Heart right ventricle (tissue), 16 donors: ENCODE results near the gene RFPL2. TPM values are rescaled to one million over a fixed set of nuclear protein-coding genes. Genes with fewer than 3 reads are reported as not detected.

Experiments used
- ATAC-seq, 8 donors: fragments of 200-7000 bp; cut with Tn5 transposase; one replicate each; pipeline ENCODE4 v1.9.1; 2020; ENCODE audit warnings: mild to moderate bottlenecking in 8 of 8, moderate library complexity in 8 of 8, moderate number of reproducible peaks in 1 of 8
- DNase-seq, 2 donors: peaks; one replicate each; pipeline ENCODE4 v3.0.0-alpha.2; 2020
- H3K27ac ChIP-seq, 10 donors: fragments of 200-600 bp; sonication (generic) in 2 of 10; one replicate each; pipeline versions ENCODE4 v1.5.0 to v1.8.0; 2020 to 2022; ENCODE audit warnings: mild to moderate bottlenecking in 3 of 10
- H3K27me3 ChIP-seq, 7 donors: fragments of 200-600 bp; one replicate each; pipeline ENCODE4 v1.8.0; 2021 to 2022; ENCODE audit warnings: mild to moderate bottlenecking in 2 of 7
- H3K36me3 ChIP-seq, 9 donors: fragments of 200-600 bp; sonication (generic) in 1 of 9; one replicate each; pipeline versions ENCODE4 v1.5.0 to v1.8.0; 2020 to 2022; ENCODE audit warnings: mild to moderate bottlenecking in 2 of 9
- H3K4me1 ChIP-seq, 9 donors: fragments of 200-600 bp; sonication (generic) in 1 of 9; one replicate each; pipeline versions ENCODE4 v1.5.0 to v1.8.0; 2020 to 2022; ENCODE audit warnings: mild to moderate bottlenecking in 4 of 9
- H3K4me3 ChIP-seq, 10 donors: fragments of 200-600 bp; sonication (generic) in 2 of 10; one replicate each; pipeline versions ENCODE4 v1.5.0 to v1.8.0; 2020 to 2022; ENCODE audit warnings: mild to moderate bottlenecking in 7 of 10, moderate library complexity in 2 of 10
- H3K9me3 ChIP-seq, 11 donors: fragments of 200-600 bp in 10 of 11; sonication (generic) in 2 of 11; one replicate each; pipeline versions ENCODE4 v1.5.0 to v1.8.0; 2013 to 2022; ENCODE audit warnings: mild to moderate bottlenecking in 2 of 11, control low read depth in 1 of 11, moderate library complexity in 1 of 11
- WGBS, 2 donors: extraction: QIAGEN DNeasy Blood & Tissue Kit; methylation state at CpG; one replicate each; pipeline ENCODE4 v1.1.7; 2013; ENCODE audit warnings: inconsistent platforms in 1 of 2; 5-methylcytosine and 5-hydroxymethylcytosine counted together
- intact Hi-C, 10 donors: fragments of 100-400 bp; cut with DNase I; formaldehyde crosslinking; loops; one replicate each; pipeline versions ENCODE4 v1.11.1 to v1.14.2; 2022
- polyA plus RNA-seq, 2 donors: library from polyadenylated mRNA; stranded (reverse); fragments of 200-250 nt; gene quantifications; one replicate each; pipeline ENCODE4 v1.2.3, GENCODE V29; 2013
- total RNA-seq, 10 donors: library from RNA; stranded (reverse); fragmentation: NEBNext Ultra II Directional in 3 of 10; extraction: Animal tissue kit (Norgen Biotek cat#: 25700) in 3 of 10; gene quantifications; one replicate each; pipeline versions ENCODE4 v1.2.1 to v1.2.4, GENCODE V29; 2021 to 2023
- TF ChIP-seq, protein P1 (sequence below), 9 donors: fragments of 200-600 bp; sonication (generic) in 2 of 9; IDR thresholded peaks; one replicate each; pipeline versions ENCODE4 v1.5.0 to v1.8.0; 2021 to 2022; ENCODE audit warnings: antibody characterized with exemption in 9 of 9, mild to moderate bottlenecking in 5 of 9, moderate library complexity in 1 of 9
- donor health status: Arrhythmogenic right ventricular cardiomyopathy.
- donor health status: ischemic (EF 13 %, LVEDD 7.1; RV severe dilation, severe dysfunction).
- donor health status: healthy with polysubstance abuse.
- donor health status: DM: no; HTN: yes; CAD: no.
- donor health status: DM: no; HTN: no; CAD: no.
- donor health status: ischemic (EF 25% LVEDD 6.9; RV normal size, moderate dysfunction).
- donor health status: ischemic (EF 25% LVEDD 5.7; RV mildly dilated, moderate dysfunction).
- donor health status: healthy.
- donor health status: DM: yes; HTN: yes; CAD: no.
- donor health status: Ischemic cardiomyopathy.
- donor health status: ischemic (EF 35%, LVEDD 5.7; RV mildly dilated, moderate dysfunction).
- donor health status: nonischemic (EF 11% LVEDD 7.7; RV severe dilation, severe dysfunction).
- donor health status: DM: yes; HTN: yes; CAD: no.
- donor health status: PGD.
- donor health status: ischemic (EF 29% LVEDD 5.4; RV normal size, mild dysfunction).
- donor health status: nonischemic (EF 23%, LVEDD 6.1; RV moderate dilation, normal function).

RFPL2 gene
- total and polyA plus RNA-seq, 12 donors, result 0.03 TPM; not detected in 11

DNA sequence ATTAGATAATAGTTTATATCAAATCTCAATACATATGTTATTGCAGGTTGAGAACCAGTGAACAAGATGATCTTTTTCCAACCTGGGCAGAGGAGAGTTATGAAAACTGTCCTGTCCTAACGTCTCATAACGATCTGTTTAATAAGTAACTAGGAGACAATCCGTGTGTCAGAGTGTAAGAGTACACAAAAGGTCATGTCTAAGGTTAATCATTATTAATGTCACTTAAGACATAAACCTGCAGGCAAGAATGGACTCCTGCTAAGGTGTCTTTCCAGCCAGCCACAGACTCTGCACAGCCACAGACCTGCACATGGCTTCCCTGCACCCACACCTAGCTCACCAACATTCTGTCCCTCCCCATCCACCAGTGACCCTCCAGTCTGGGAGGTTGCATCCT, 40.2 kb upstream of the RFPL2 start:
- intact Hi-C loops, result no loop called here
- no peak overlapping the region for H3K4me3 ChIP-seq

DNA sequence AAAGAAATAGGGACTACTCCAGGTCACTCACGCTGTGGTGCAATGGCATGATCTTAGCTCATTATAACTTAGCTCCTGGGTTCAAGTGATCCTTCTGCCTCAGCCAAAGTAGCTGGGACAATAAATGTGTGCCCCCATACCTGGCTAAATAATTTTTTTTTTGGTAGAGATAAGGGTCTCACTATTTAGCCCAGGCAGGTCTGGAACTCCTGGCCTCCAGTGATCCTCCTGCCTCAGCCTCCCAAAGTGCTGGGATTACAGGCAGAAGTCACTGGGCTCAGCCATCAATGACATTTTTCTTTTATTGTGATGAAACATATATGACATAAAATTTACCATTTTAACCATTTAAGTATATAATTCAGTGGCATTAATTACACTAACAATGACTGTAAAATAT, 39.7 kb upstream of the RFPL2 start:
- H3K4me3 ChIP-seq, result no peak overlapping the region
- intact Hi-C loops, result no loop called here
- H3K36me3 ChIP-seq, result no peaks in the 10 kb centered on the region
- no peaks in the 10 kb centered on the region for H3K27me3 ChIP-seq
- no peak overlapping the region for H3K27ac ChIP-seq
- DNase-seq (no peak), ATAC-seq (no peak)
- 90 to 95% methylated on average over 1 of the region's 1 CpG for WGBS, 2 donors
- peaks cover 0 to 16% (median 0%) of the 10 kb centered on the region in 9 donors for H3K4me1 ChIP-seq
- H3K9me3 ChIP-seq, result no peaks in the 10 kb centered on the region
- TF ChIP-seq, protein P1, sequence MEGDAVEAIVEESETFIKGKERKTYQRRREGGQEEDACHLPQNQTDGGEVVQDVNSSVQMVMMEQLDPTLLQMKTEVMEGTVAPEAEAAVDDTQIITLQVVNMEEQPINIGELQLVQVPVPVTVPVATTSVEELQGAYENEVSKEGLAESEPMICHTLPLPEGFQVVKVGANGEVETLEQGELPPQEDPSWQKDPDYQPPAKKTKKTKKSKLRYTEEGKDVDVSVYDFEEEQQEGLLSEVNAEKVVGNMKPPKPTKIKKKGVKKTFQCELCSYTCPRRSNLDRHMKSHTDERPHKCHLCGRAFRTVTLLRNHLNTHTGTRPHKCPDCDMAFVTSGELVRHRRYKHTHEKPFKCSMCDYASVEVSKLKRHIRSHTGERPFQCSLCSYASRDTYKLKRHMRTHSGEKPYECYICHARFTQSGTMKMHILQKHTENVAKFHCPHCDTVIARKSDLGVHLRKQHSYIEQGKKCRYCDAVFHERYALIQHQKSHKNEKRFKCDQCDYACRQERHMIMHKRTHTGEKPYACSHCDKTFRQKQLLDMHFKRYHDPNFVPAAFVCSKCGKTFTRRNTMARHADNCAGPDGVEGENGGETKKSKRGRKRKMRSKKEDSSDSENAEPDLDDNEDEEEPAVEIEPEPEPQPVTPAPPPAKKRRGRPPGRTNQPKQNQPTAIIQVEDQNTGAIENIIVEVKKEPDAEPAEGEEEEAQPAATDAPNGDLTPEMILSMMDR (IDR thresholded peaks at IDR 0.05), result no peak

More for the DNA sequence above, 40.2 kb upstream of the RFPL2 start:
- TF ChIP-seq, protein P1 (IDR thresholded peaks at IDR 0.05), result no peak
- Histone ChIP-seq H3K27ac (no peak overlapping the region), H3K4me1 (peaks cover 0 to 16% (median 0%) of the 10 kb centered on the region in 9 donors), H3K9me3 (no peaks in the 10 kb centered on the region), H3K36me3 (no peaks in the 10 kb centered on the region), H3K27me3 (no peaks in the 10 kb centered on the region)
- ATAC-seq (no peak), DNase-seq (no peak)
- WGBS, 2 donors, result 82 to 85% methylated on average over 3 of the region's 3 CpGs

DNA sequence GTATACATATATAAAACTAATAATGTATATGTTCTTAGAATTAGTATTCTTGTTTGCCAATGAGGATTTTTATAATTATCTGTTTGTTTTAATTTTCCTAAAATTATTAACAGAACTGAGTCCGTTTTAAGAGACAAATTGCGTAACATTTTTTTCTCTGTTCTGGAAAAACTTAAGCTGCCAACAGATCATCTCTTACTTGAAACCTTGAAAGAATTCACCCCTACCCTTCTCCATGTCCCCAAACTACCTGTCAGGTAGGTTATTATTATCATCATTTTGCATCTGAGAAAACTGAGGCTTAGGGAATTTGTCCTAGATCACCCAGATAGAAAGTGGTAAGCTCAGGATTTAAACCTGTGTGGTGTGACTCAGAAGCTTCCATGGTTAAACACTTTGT, 35.6 kb upstream of the RFPL2 start:
- H3K27me3 ChIP-seq, result peaks cover 0 to 4% (median 0%) of the 10 kb centered on the region in 7 donors
- H3K4me1 ChIP-seq, result no peaks in the 10 kb centered on the region
- no peak overlapping the region for H3K27ac ChIP-seq
- H3K36me3 ChIP-seq, result no peaks in the 10 kb centered on the region
- H3K4me3 ChIP-seq, result no peak overlapping the region
- ATAC-seq, result no peak
- WGBS, 2 donors, result 76 to 85% methylated on average over 2 of the region's 2 CpGs
- TF ChIP-seq, protein P1 (IDR thresholded peaks at IDR 0.05), result no peak
- no peak for DNase-seq
- intact Hi-C loops, result no loop called here
- H3K9me3 ChIP-seq, result no peaks in the 10 kb centered on the region

DNA sequence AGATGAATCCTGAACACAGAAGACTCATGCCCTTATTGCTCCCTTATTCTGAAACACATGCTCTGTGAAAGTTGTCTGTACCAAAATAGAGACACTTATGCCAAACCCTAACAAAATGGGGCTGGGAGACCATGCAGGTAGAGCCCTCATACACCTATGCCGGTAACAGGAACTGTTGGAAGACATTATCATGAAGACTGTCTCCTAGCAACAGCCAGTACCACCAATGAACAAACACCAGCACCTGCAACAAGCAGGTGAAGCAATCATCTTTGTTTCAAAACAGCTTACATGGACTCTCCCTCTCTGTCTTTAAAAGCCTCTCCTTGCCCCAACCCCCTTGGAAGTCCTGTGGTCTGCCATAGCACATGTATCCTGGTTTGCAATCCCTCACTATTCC, 33.0 kb upstream of the RFPL2 start:
- ATAC-seq (no peak), DNase-seq (no peak)
- Histone ChIP-seq H3K9me3 (no peaks in the 10 kb centered on the region), H3K4me1 (no peaks in the 10 kb centered on the region), H3K4me3 (no peak overlapping the region), H3K27ac (no peak overlapping the region), H3K36me3 (no peaks in the 10 kb centered on the region), H3K27me3 (peaks cover 0 to 12% (median 4%) of the 10 kb centered on the region in 7 donors)
- TF ChIP-seq, protein P1 (IDR thresholded peaks at IDR 0.05), result no peak
- intact Hi-C loops, result no loop called here
- WGBS, 2 donors, result 78 to 96% methylated on average over 1 of the region's 1 CpG
